GM12892 (cell line): ENCODE data around the gene SSTR1.

Source experiments
- POLR2A ChIP-seq: IDR thresholded peaks from 2 replicates; pipeline ENCODE4 v1.6.1; 2011; ENCODE audit warnings: low read depth, low read length, control low read depth
- TAF1 ChIP-seq: IDR thresholded peaks from 2 replicates; pipeline ENCODE4 v1.6.1; 2011; ENCODE audit warnings: low read depth, mild to moderate bottlenecking, control low read depth, low read length, borderline replicate concordance

GRCh38 chr14:38217553-38217952 is 9.8 kb downstream of the SSTR1 start:
- TF ChIP-seq TAF1 (no peak), POLR2A (no peak)
